T-helper 1 cell treated with Interleukin-12 subunit alpha and Interleukin-12 subunit beta and Interleukin-4 antibody, amounts not matched to agents 30 μg/mL and 1 μg/mL, for 36 hours (primary cell): ENCODE data around the gene HIC1.

ENCODE experiments used
- H3K27ac Mint-ChIP-seq: one replicate; pipeline ENCODE4 v1.8.0; 2021; ENCODE audit warnings: mild to moderate bottlenecking, mixed read lengths
- H3K27me3 Mint-ChIP-seq: one replicate; pipeline ENCODE4 v1.8.0; 2021; ENCODE audit warnings: low read depth, mixed read lengths
- H3K36me3 Mint-ChIP-seq: one replicate; pipeline ENCODE4 v1.8.0; 2021; ENCODE audit warnings: low read depth, mixed read lengths
- H3K4me1 Mint-ChIP-seq: one replicate; pipeline ENCODE4 v1.8.0; 2021; ENCODE audit warnings: low read depth, mixed read lengths
- H3K4me3 Mint-ChIP-seq: one replicate; pipeline ENCODE4 v1.8.0; 2021; ENCODE audit warnings: mild to moderate bottlenecking, moderate library complexity, mixed read lengths
- H3K9me3 Mint-ChIP-seq: one replicate; pipeline ENCODE4 v1.8.0; 2021; ENCODE audit warnings: mixed read lengths

HIC1 gene

DNA sequence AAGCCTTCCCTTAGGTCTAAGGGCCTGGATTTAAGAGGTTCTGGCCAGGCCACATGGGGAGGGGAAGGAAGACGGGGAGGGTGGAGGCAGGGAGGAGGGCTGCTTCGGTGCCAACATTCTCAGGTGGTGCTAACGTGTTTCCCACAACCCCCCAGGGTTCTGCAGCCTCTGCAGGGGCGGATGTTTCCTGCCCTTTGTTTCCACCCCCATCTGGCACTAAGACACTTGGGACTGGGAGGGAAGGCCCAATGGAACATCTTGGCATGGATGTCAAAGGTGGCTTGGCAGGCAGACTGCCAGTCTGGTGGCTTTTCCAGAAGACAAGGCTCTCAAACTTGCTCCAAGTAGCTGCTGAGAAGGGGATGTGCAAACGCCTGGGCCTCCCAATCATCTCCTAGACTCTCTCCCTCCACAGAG lies 12.7 kb downstream of the HIC1 start:
- Mint-ChIP-seq H3K27ac (no peak overlapping the region), H3K36me3 (peaks cover 36% of the 10 kb centered on the region), H3K4me1 (peaks cover 50% of the 10 kb centered on the region), H3K4me3 (no peak overlapping the region), H3K9me3 (no peaks in the 10 kb centered on the region), H3K27me3 (no peaks in the 10 kb centered on the region)

DNA sequence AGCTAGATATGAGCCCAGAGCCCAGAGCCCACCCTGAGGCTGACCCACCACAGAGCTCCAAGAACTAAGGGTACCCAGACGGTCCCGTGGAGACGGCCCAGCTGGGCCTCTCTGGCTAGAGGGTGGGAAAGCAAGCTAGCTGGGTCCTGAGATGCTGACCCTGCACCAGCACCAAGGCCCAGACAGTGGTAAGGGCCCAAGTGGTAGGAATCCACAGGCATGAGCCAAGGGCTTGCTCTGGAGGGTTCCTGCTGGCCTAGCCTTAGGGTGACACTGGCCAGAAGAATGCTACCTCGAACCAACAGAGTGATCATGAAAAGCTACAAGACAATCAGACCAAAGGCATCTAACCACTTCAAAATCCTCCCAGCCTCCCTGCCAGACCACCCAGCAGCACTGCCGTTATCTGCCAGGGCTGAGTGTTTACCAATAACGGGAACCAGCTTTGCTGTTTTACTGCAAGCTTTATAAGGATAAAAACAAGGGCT lies 13.2 kb downstream of the HIC1 start:
- Mint-ChIP-seq H3K4me3 (no peak overlapping the region), H3K36me3 (peaks cover 35% of the 10 kb centered on the region), H3K4me1 (peaks cover 51% of the 10 kb centered on the region), H3K27me3 (no peaks in the 10 kb centered on the region), H3K9me3 (no peaks in the 10 kb centered on the region), H3K27ac (peak overlapping the region; percentile 41)

DNA sequence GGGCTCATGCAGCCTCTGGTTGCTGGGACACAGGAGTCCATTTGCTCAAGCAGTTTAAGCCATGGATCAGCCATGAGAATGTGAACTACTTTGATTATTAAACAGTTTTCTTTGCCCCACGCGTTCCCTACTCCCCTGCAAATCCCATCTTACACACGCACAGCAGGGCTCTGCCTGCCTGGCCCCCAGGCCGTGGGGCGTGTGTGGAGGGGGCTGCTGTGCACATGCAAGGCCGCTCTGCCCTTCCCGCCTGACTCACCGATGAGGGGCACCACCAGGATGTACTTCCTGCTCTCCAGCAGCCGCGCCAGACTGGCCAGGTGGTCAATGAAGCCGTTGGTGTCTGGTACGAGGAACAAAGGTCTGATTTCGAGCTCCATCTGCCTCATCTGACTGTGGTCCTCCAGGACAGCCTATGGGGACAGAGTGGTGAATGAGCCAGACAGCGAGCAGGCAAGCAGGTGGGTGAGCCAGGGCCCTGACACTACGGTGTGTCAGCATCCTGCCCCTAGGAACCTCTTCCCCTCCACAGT lies 13.7 kb downstream of the HIC1 start:
- Mint-ChIP-seq H3K36me3 (peaks cover 34% of the 10 kb centered on the region), H3K4me1 (peaks cover 51% of the 10 kb centered on the region), H3K9me3 (no peaks in the 10 kb centered on the region), H3K4me3 (no peak overlapping the region), H3K27me3 (no peaks in the 10 kb centered on the region), H3K27ac (peak overlapping the region; percentile 88)

DNA sequence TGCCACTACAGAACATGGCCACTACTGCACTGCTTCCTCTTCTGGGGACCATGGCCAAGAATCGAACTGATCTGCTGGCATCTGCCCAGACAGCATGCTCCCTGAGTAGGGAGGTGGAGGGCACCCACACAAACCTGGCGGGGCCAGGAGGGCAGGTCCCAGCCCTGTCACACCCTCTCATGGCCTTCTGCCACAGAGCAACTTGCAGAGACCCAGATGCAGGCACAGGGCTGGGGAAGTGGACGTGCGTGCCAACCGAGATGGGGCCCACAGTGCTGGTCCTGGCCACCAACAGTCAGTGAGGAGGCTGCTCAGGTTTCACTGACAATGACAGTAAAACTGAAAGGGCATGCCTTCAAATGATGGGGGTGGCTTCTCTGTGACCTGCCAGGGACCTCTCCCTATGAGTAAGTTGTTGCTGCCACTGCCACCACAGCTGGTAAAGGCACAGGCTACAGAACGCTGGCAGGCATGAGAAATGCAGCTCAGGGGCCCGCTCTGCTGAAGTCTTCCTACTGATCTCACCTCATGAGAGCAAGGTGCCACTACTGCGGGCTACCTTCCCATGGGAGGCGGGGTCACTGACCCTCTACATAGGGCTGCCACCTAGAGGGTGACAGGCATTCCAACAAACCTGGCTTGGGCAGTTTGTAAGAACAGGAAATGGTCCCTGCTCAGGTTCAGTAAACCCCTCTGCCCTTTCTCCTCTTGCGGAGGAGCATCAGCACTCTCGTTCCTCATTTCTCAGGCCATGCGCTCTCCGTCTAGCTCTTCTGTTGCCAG lies 15.5 kb downstream of the HIC1 start:
- H3K27ac Mint-ChIP-seq = peak overlapping the region; percentile 88
- peak overlapping the region; percentile 41 for H3K4me3 Mint-ChIP-seq
- H3K36me3 Mint-ChIP-seq = peaks cover 23% of the 10 kb centered on the region
- no peaks in the 10 kb centered on the region for H3K9me3 Mint-ChIP-seq
- H3K27me3 Mint-ChIP-seq = no peaks in the 10 kb centered on the region
- H3K4me1 Mint-ChIP-seq = peaks cover 45% of the 10 kb centered on the region

DNA sequence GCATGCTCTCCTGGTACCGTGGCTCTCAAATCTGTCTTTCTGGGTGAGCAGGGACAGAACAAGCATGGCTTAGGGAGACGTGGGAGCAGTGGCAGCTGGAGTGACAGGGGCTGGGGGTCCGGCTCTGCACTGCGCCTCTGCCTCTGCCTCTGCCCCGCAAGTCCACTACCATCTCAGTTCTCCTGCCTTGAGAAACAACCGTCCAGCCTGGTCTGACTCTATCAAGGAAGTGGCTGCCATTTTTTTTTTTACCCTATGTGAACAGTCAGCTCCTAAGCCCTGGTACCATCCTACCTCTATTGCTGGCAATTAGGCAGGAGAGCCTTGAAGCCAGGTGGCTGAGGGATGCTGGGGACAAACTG lies 16.1 kb downstream of the HIC1 start:
- Mint-ChIP-seq H3K27me3 (no peaks in the 10 kb centered on the region), H3K4me3 (no peak overlapping the region), H3K27ac (peak overlapping the region; percentile 88), H3K4me1 (peaks cover 46% of the 10 kb centered on the region), H3K9me3 (no peaks in the 10 kb centered on the region), H3K36me3 (peaks cover 20% of the 10 kb centered on the region)

DNA sequence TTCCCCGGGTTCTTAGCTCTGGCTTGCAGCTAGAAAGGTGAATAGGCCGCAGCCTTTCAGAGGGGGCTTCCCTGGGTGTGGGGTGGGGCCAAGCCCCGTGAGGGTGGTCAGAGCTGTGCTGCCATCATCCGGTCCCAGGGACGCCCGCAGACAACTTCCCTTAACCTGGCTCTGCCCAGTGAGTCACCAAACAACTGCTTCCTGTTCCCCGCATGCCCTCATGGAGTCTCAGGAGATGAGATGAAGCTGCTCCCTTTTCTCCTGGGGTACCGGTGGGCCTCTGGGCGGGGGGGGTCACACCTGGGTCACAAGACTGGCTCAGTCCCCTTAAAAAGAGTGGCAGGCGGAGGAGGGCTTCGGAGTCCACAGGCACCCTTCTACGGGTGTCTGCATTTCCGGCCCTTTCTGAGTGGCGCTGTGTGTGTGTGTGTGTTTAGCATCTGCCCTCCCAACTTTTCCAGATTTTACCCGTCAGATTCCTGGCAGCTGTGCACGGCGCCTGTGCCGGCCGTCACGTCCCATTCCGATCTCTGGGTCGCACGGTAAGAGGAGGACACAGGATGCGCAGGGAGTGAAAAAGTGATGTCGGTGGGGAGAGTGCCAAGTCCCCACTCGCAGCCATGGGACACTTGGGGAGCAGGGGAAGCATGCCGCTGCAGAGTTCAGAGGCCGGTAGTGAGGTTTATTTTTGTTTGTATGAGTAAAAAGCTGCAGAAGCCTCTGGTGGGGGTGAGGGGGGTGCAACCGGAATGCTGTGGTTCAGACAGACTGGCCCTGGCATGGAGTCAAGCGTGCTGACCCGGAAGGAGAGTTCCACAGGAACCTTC lies 16.8 kb downstream of the HIC1 start:
- no peaks in the 10 kb centered on the region for H3K27me3 Mint-ChIP-seq
- no peaks in the 10 kb centered on the region for H3K9me3 Mint-ChIP-seq
- no peak overlapping the region for H3K4me3 Mint-ChIP-seq
- peak overlapping the region; percentile 88 for H3K27ac Mint-ChIP-seq
- peaks cover 46% of the 10 kb centered on the region for H3K4me1 Mint-ChIP-seq
- H3K36me3 Mint-ChIP-seq = peaks cover 21% of the 10 kb centered on the region

DNA sequence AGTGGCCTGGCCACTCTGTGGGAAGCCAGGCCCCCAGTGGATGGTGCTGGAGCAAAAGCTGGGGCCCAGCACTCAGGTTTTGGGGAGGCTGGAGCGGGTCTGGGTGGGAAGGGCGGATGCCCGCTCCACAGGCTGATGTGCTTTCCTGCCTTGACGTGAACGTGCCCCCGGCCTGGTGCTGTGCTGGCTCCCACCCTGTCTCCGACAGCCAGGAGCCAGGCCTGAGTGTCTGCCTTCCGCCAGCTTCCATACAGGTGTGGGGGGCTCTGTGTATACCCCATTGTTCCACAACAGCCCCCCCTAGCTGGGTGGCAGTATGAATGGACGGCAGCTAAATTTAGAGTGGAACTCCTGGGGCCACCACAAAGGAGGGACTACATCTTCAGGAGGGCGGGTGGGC lies 20.0 kb downstream of the HIC1 start:
- Mint-ChIP-seq H3K4me3 (no peak overlapping the region), H3K27ac (no peak overlapping the region), H3K4me1 (peaks cover 35% of the 10 kb centered on the region), H3K27me3 (no peaks in the 10 kb centered on the region), H3K9me3 (no peaks in the 10 kb centered on the region), H3K36me3 (peaks cover 28% of the 10 kb centered on the region)

DNA sequence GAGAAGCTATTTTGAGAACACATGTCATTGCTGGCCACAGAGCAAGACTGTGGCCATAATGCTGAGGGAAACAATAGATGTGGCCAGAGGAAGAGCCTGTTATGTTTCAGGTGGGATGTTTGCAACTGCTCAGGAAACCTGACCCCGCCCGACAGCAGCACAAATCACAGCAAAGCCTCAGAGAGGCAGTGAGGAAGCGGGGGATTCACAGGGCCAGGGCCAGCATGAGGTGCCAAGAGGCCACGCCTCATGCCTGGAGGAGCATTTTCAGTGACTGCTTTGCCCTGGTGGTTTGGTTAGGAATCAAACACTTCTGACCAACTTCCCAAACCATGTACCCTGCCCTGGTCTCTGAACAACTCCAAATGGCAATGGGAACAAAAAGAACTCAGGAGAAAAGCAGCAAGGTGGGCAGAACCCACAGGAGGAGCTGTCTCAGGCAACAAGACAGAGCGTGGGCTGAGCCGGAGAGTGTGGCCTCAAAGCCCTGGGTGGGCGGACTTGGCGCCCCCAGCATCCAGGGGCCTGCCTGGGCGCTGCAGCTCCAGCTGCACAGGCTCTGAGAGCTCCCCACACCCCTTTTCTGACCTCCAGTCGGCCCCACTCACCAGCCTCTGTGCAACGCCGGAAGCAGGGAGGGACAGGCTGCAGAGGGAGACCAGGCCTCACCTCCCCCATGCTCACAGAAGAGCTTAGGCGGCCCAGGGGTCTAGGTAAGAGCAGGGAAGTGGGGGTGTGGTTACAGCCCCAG lies 20.6 kb downstream of the HIC1 start:
- no peaks in the 10 kb centered on the region for H3K27me3 Mint-ChIP-seq
- peaks cover 25% of the 10 kb centered on the region for H3K36me3 Mint-ChIP-seq
- peaks cover 29% of the 10 kb centered on the region for H3K4me1 Mint-ChIP-seq
- H3K9me3 Mint-ChIP-seq = no peaks in the 10 kb centered on the region
- no peak overlapping the region for H3K27ac Mint-ChIP-seq
- no peak overlapping the region for H3K4me3 Mint-ChIP-seq

DNA sequence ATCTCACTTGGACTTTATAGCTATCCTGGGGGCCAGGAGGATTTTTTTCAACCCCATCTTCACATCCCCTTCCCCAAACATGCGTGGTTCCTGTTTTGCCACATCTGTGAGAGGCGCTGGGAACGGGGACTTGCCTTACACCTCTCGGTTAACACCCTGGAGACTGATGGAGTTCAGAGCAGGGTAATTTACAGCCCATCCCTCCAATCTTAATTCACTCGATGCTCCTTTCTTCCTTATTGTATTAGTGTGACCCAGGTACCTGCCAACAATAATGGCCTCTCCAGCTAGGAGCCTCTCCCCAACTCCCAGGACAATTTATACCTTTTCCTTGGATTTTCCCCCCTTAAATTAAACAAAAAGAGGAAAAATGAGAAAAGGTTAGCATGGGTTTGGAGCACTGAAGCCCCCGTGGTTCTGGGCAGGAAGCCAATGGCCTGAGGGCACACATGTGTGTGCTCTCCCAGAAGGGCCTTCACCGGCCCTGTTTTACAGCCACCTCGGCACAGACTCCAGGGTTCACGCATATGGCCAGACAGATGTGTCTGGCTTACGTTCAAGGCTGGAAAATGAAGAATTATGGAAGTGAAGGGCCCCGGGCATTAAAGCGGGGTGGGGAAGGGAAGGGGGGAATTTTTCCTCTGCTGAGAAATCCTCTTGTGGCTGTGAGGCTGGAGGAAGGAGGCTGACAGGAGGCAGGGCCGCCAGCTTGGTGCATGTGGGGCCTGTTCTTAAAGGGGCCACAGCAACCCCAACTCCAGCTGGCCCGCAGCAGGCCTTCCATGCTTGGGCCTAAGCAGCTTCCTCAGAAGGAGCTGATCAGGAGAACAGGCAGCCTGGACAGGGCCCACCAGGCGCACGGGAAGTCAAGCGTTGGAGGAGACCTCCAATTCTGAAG lies 21.4 kb downstream of the HIC1 start:
- Mint-ChIP-seq H3K27ac (no peak overlapping the region), H3K36me3 (peaks cover 27% of the 10 kb centered on the region), H3K27me3 (no peaks in the 10 kb centered on the region), H3K4me3 (no peak overlapping the region), H3K9me3 (no peaks in the 10 kb centered on the region), H3K4me1 (peaks cover 21% of the 10 kb centered on the region)

DNA sequence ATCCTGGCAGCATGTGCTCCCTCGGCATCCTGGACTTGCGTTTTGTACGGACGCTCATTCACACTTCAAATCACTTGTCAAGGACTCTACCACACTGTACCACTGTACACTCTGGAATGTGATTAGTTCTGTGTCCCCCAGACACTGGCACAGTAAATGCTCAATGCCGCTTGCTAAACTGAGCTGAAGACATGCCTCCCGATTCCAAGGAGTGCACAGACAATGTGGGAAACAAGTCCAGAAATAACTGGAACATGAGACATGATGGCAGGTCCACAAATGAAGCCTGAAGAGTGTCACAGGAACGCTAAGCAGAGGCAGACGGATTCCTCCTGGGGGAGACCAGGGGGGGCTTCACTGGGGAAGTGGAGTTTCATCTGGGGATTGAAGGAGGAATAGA lies 22.1 kb downstream of the HIC1 start:
- Mint-ChIP-seq H3K27me3 (no peaks in the 10 kb centered on the region), H3K4me1 (peaks cover 23% of the 10 kb centered on the region), H3K4me3 (no peak overlapping the region), H3K9me3 (no peaks in the 10 kb centered on the region), H3K36me3 (peaks cover 31% of the 10 kb centered on the region), H3K27ac (no peak overlapping the region)

DNA sequence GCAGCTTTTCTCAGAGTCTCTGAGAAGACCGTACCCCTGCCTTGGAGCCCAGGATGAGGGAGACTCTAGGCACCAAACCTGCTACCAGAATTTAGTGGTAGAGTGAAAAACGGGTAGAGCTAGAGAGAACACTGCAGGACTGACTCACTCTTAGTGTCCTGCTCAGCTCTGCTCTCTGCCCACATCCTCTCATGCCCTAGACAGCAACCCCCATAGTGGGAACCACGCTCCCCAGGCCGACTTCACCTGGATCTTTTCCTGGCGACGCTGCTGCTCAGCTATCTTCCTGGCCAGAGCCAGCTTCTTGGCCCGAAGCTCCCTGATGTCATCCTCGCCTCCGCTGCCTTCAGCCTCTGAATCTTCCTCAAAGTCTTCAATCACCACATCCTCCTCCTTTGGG lies 26.7 kb downstream of the HIC1 start:
- no peak overlapping the region for H3K4me3 Mint-ChIP-seq
- peak overlapping the region; percentile 67 for H3K27ac Mint-ChIP-seq
- peaks cover 40% of the 10 kb centered on the region for H3K36me3 Mint-ChIP-seq
- H3K9me3 Mint-ChIP-seq = no peaks in the 10 kb centered on the region
- H3K27me3 Mint-ChIP-seq = no peaks in the 10 kb centered on the region
- peaks cover 45% of the 10 kb centered on the region for H3K4me1 Mint-ChIP-seq

DNA sequence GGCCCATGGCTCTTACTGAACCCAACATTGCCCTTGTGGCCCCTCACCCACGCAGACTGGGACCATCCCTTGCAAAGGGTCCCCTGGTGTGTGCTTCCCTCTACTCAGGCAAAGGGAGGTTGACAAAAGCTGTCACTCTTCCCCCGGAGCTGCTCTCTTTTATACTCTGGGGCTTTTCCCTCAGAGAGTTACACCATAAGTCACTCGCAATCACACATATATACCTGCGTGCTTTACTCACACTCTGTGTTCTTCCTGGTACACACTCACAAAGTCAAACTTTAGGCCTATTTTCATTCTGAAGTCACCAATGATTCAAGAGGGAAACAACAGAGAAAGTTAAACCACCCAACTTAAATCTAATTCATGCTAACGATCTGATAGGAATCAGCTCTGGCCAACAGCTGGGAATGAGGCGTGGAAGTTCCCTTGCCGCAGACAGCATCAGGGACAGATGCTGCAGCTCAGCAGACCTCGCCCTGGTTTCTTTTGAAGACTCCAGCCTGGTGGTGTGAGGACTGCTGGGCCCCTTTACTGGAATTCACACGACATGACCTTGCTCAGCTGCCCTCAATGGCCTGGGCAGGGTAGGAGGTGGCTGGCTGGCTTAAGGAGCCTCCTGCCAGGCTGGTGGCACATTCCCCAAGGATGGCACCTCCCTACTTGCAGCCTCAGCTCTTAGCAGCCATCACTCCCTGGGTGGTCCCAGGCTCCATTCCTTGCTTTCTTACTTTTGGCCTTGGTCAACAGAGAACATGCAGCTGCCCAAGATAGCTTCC lies 27.3 kb downstream of the HIC1 start:
- H3K27ac Mint-ChIP-seq = peak overlapping the region; percentile 67
- H3K4me1 Mint-ChIP-seq = peaks cover 52% of the 10 kb centered on the region
- no peaks in the 10 kb centered on the region for H3K27me3 Mint-ChIP-seq
- H3K9me3 Mint-ChIP-seq = no peaks in the 10 kb centered on the region
- H3K36me3 Mint-ChIP-seq = peaks cover 38% of the 10 kb centered on the region
- H3K4me3 Mint-ChIP-seq = no peak overlapping the region

DNA sequence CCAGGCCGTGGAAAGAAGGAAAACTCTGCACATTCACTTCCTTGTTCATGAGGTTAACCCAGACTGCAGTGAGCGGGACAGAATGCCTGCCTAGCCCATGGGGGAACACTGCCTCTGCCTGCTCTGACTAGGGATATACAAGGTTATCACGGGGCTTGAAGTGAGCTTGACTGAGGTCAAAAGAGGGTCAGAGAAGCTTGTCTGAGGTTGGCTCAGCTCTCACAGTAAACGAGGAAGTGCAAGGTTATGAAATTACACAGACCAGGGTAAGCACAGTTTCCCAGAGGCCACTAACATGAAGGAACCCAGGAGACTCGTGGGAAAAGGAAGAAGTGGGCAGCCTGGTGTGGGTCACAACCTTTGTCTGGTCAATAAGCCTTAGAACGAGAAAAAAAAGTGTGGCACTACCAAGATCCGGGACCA lies 28.7 kb downstream of the HIC1 start:
- Mint-ChIP-seq H3K36me3 (peaks cover 29% of the 10 kb centered on the region), H3K27ac (peak overlapping the region; percentile 67), H3K4me3 (no peak overlapping the region), H3K27me3 (no peaks in the 10 kb centered on the region), H3K4me1 (peaks cover 57% of the 10 kb centered on the region), H3K9me3 (no peaks in the 10 kb centered on the region)
